K562 (cell line): ENCODE results near the gene TTC9C. TPM values are rescaled to one million over a fixed set of nuclear protein-coding genes. Genes with fewer than 3 reads are reported as not detected.

Experiments used
- ATF3 ChIP-seq, 2 experiments: fragments of 450-650 bp in 1 of 2; sonication (generic) in 1 of 2; formaldehyde crosslinking in 1 of 2; IDR thresholded peaks in 1 of 2; conservative IDR thresholded peaks in 1 of 2; 2 replicates each; pipeline versions ENCODE4 v1.6.1 to v1.8.1; 2016 to 2023; ENCODE audit warnings: mild to moderate bottlenecking in 2 of 2, moderate library complexity in 2 of 2, inconsistent platforms in 1 of 2, missing genetic modification reagents in 1 of 2
- CEBPG ChIP-seq, 3 experiments: fragments of 200-800 bp in 1 of 3; sonication (Bioruptor generic) in 1 of 3; sonication (generic) in 1 of 3; formaldehyde crosslinking in 1 of 3; IDR thresholded peaks in 2 of 3; conservative IDR thresholded peaks in 1 of 3; 2 replicates each; pipeline versions ENCODE4 v1.6.1 to v1.8.0; 2016 to 2022; ENCODE audit warnings: missing compliant biosample characterization in 2 of 3, missing genetic modification characterization in 2 of 3, mild to moderate bottlenecking in 1 of 3, missing genetic modification reagents in 1 of 3
- CTCF ChIP-seq, 3 experiments: IDR thresholded peaks in 2 of 3; conservative IDR thresholded peaks in 1 of 3; 2 replicates each; pipeline ENCODE4 v1.5.1; 2011 to 2012; ENCODE audit warnings: low read length in 3 of 3, mild to moderate bottlenecking in 3 of 3, control low read depth in 2 of 3, improper control_type of control experiment in 1 of 3, inconsistent platforms in 1 of 3, low read depth in 1 of 3, mixed read lengths in 1 of 3, moderate library complexity in 1 of 3; ENCODE audit not compliant: insufficient read depth in 2 of 3
- RAD21 ChIP-seq, 2 experiments: fragments of 250-450 bp in 1 of 2; fragments of 450-650 bp in 1 of 2; sonication (Bioruptor Pico) in 1 of 2; formaldehyde crosslinking in 1 of 2; IDR thresholded peaks in 1 of 2; conservative IDR thresholded peaks in 1 of 2; 2 replicates each; pipeline versions ENCODE4 v1.4.0 to v1.8.0; 2020 to 2022; ENCODE audit warnings: mild to moderate bottlenecking in 2 of 2, moderate library complexity in 1 of 2
- TCFL5 ChIP-seq: fragments of 250-450 bp; sonication (Bioruptor Pico); conservative IDR thresholded peaks from 2 replicates; pipeline ENCODE4 v1.6.1; 2021; ENCODE audit warnings: mild to moderate bottlenecking, moderate library complexity, matching md5 sums
- polyA plus RNA-seq, 8 experiments: library from polyadenylated mRNA; depleted of rRNA in 4 of 8; stranded (reverse) in 5 of 8; unstranded in 3 of 8; fragments of >200 nt; fragmentation: Nextera tagmentation in 2 of 8; fragmentation: Illumina TruSeq in 1 of 8; extraction: Ambion mirVana in 2 of 8; extraction: Trizol in 1 of 8; gene quantifications; 2 replicates each; pipeline versions ENCODE4 v1.2.1 to v1.2.3, GENCODE V29; 2011 to 2014; ENCODE audit warnings: inconsistent platforms in 1 of 8, missing spikeins in 1 of 8
- total RNA-seq, 7 experiments: library from RNA; depleted of rRNA in 6 of 7; stranded (reverse); fragments of >200 nt in 6 of 7; fragmentation: Illumina TruSeq in 2 of 7; extraction: Trizol in 2 of 7; gene quantifications; 2 replicates each; pipeline versions ENCODE4 v1.2.1 to v1.2.3, GENCODE V29; 2011 to 2021; ENCODE audit warnings: low replicate concordance in 1 of 7
- TF ChIP-seq, protein P1 (sequence below): fragments of 450-650 bp; conservative IDR thresholded peaks from 2 replicates; pipeline ENCODE4 v1.6.1; 2016; ENCODE audit warnings: missing genetic modification characterization, low read depth, mild to moderate bottlenecking, control low read depth, missing compliant biosample characterization
- TF ChIP-seq, protein P2 (sequence below): fragments of 450-650 bp; IDR thresholded peaks from 2 replicates; pipeline ENCODE4 v1.6.1; 2017; ENCODE audit warnings: antibody characterized with exemption, mild to moderate bottlenecking

TTC9C gene
- total and polyA plus RNA-seq, 9 of the 15 experiments (the other 6 are each of a cell fraction or from before 2014, with no cell fraction given), result 32.8 to 59.0 (median 37.1) TPM

GRCh38 chr11:62680825-62681240 lies 47.5 kb upstream of the TTC9C start (continued):
- TF ChIP-seq, protein P1, sequence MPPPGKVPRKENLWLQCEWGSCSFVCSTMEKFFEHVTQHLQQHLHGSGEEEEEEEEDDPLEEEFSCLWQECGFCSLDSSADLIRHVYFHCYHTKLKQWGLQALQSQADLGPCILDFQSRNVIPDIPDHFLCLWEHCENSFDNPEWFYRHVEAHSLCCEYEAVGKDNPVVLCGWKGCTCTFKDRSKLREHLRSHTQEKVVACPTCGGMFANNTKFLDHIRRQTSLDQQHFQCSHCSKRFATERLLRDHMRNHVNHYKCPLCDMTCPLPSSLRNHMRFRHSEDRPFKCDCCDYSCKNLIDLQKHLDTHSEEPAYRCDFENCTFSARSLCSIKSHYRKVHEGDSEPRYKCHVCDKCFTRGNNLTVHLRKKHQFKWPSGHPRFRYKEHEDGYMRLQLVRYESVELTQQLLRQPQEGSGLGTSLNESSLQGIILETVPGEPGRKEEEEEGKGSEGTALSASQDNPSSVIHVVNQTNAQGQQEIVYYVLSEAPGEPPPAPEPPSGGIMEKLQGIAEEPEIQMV (tag), result no peak
- TF ChIP-seq RAD21 (CRISPR knock-in tag; conservative IDR thresholded peaks at IDR 0.05 in 1 of 2, IDR thresholded peaks at IDR 0.05 in 1 of 2) (peak; percentile 45 to 69), CTCF (IDR thresholded peaks at IDR 0.05 in 2 of 3, conservative IDR thresholded peaks at IDR 0.05 in 1 of 3; ENCODE audit: insufficient read depth in 2 of 3, low read depth in 1 of 3, low read length in 3 of 3) (peak; percentile 68 to 83 (median 69)), CEBPG (CRISPR knock-in tag; IDR thresholded peaks at IDR 0.05) (no peak; the same call in 1 of the 2 replicates), CEBPG (tag; conservative IDR thresholded peaks at IDR 0.05 in 1 of 2, IDR thresholded peaks at IDR 0.05 in 1 of 2) (peak in 1 of 2 experiments; percentile 46; a peak in 1 of 4 replicates), TCFL5 (CRISPR knock-in tag) (no peak), ATF3 (IDR thresholded peaks at IDR 0.05) (peak; percentile 57), ATF3 (CRISPR knock-in tag; conservative IDR thresholded peaks at IDR 0.05) (no peak)
- TF ChIP-seq, protein P2, sequence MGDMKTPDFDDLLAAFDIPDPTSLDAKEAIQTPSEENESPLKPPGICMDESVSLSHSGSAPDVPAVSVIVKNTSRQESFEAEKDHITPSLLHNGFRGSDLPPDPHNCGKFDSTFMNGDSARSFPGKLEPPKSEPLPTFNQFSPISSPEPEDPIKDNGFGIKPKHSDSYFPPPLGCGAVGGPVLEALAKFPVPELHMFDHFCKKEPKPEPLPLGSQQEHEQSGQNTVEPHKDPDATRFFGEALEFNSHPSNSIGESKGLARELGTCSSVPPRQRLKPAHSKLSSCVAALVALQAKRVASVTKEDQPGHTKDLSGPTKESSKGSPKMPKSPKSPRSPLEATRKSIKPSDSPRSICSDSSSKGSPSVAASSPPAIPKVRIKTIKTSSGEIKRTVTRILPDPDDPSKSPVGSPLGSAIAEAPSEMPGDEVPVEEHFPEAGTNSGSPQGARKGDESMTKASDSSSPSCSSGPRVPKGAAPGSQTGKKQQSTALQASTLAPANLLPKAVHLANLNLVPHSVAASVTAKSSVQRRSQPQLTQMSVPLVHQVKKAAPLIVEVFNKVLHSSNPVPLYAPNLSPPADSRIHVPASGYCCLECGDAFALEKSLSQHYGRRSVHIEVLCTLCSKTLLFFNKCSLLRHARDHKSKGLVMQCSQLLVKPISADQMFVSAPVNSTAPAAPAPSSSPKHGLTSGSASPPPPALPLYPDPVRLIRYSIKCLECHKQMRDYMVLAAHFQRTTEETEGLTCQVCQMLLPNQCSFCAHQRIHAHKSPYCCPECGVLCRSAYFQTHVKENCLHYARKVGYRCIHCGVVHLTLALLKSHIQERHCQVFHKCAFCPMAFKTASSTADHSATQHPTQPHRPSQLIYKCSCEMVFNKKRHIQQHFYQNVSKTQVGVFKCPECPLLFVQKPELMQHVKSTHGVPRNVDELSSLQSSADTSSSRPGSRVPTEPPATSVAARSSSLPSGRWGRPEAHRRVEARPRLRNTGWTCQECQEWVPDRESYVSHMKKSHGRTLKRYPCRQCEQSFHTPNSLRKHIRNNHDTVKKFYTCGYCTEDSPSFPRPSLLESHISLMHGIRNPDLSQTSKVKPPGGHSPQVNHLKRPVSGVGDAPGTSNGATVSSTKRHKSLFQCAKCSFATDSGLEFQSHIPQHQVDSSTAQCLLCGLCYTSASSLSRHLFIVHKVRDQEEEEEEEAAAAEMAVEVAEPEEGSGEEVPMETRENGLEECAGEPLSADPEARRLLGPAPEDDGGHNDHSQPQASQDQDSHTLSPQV, result 0 out of 2 replicates have a peak, but pooled peaks have one; percentile 53
